ENCODE data around the gene PDK2.
A peak's percentile ranks its signal among the peaks of the same experiment; 100 is the strongest.

The PDK2 gene

DNA sequence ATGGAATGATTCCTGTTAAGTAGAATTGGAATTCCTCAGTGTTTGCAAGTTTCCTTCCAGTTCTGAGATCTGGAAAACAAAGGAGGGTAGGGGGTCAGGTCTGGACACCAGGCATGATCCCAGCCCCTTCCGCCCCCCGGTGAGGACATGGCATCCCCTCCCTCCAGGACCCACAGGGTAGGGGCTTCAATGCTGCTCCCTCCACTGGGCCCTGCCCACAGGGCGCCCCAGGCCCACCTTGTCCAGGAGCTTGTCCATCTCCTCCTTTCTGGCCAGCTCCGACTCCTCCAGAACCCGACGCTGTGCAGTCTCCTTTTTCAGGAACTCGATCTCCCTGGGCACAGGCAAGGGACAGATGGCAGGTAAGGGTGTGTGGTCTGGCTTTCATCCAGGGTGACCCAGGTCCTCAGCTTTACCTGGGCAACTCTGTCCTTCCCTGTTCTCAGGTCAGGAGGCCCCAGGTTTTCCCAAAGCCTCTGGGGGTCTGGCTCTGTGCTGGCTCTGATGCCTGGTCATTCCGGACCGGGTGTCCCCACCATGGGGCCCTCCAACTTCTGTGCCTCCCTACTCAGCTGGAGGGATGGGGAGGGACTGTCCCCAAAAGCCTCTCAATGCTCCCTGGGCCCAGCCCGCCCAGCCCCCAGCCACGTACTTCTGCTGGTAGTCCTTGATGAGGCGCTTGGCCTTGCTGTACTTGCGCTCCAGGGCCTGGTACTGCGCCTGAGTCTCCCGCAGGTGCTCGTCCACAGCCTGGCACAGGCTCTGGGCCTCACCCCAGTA lies 40.4 kb downstream of the PDK2 start:
- DNase-seq (ENCODE audit: low read depth, low spot score), result no peak

DNA sequence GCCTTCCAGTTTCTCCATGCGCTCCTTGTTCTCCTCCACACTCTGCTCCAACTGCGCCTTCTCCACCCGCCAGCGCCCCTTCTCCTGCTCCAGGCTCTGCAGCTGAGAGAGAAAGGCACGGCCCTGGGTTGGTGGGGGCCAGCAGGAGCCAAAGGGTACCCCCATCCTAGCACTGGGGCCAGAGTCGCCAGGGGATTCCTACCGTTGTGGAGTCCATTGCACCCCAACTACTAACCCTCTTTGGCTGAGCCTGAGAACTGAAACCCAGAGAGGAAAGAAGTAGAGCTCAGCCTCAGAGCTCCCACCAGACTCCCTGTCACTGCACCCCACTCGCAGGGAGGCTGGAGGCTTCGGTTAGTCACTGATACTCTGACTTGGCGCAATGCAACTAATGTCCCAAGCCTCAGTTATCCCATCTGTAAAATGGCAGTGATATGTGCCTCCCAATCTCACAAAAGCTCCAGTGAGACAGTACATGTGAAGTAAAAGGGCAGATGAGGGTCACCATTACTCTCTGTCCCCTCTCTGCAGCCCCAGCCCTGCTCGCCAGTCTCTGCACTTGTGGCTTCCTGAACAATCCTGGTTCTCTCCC lies 41.0 kb downstream of the PDK2 start:
- no peak for DNase-seq (ENCODE audit: low read depth, low spot score)

DNA sequence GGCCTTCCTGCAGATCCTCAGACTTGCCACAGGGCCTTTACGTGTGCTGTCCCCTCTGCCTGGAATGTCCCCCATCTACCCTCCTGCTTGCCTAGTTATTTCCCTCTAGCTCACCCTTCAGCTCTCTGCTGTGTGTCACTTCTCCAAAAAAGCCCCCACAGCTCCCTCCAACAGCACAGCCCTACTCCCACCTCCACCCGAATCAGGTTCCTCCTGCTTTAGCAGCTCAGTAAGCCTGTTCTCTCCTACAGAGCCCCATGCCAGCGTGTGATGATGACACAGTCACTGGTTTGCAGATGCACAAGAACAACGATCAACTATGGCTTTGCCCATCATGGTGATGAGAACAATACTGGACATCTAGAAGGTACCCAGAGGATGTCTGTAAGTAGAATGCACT lies 41.9 kb downstream of the PDK2 start:
- no peak for DNase-seq (ENCODE audit: low read depth, low spot score)

DNA sequence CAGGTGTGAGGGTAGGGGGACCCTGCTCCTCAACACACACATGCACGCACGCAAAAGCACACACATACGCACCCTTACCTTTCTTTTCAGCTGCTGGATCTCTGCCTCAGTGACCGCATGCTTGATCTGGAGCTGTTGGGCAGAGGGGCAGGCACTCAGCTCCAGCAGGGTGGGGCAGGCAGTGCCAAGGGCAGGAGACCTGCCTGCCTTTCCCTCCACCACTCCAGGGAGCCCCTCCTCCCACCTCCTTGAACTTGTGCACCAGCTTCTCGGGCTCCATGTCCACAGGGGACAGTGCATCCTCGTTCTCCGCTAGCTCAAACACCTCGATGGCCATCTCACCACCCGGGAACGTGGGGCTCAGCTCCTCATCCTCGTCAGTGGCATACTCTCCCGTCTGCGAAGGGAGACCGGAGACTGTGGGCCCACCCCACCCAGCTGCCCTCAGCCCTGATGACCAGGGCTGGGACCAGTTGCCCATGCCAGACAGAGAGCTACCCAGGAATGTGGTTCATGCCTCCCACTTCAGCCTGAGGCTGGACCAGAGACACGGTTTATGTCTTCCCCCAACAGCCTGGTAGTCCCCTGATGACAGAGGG lies 44.1 kb downstream of the PDK2 start:
- no peak for DNase-seq (ENCODE audit: low read depth, low spot score)

DNA sequence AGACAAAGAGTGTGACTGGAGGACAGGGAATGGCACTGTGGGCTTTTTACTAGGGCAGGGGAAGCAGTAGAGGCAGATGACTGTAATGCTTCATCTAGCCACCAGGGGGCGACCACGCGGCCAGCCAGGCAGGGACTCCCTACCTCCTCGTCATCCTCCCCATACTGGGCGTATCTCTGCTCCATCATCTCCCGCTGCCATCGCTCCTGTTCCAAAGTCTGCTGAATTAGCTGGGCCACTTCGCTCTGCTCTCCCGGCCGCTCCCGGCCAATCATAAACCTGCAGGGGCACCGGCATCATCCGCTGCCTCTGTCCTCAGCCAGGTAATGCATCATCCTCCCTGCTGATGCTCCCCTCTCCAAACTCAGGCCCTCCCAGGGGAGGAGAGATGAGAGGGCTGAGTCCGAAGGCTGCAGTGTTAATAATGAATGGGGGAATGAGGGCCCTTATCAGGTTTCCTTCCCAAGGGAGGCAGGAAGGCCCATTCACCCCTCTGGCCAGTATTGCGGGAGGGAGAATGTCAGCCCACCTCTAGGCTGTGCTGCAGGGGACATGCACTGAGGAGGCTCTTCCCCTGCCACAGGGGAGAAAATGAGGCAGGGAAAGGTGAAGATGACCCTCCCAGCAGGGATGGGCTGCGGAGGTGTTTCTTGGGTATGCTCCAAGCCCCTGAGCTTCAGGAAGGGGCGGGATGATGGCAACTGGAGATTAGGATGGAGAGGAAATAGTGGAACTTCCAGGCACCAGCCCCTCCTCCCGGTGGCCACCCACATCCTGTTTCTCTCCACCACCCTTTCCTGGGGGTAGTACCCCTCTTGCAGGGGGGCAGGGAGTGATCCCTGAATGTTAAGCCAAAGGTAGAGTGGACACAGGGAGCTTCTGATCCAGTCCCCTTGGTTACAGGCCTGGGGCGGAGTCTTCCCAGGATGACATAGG lies 45.1 kb downstream of the PDK2 start:
- DNase-seq (ENCODE audit: low read depth, low spot score), result peak; percentile 70

DNA sequence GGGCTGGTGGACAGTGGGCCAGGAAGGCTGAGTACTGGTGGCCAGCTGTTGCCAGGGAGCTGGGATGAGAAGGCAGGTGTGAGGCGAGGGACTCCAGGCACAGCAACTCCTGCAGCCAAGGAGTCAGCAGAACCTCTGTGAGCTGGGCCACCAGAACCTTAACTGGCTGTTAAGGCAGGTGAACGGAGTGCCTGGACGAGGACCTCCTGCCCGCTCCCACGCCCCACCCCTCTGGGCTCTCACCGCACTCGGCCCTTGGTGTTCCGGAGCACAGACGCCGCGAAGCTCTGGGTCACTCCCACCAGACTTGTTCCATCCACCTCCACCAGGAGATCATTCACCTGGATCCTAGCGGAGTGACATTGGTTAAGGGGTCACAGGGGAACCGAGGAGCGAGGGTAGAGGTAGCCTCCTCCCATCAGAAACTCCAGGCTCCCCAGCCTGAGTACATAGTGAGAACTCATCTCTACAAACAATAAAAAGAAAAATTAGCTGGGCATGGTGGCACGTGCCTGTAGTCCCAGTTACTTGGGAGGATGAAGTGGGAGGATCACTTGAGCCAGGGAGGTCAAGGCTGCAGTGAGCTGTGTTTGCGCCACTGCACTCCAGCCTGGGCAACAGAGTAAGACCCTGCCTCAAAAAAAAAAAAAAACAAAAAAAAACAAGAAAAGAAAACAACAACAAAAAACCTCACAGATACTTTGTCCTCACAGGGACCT lies 46.0 kb downstream of the PDK2 start:
- DNase-seq (ENCODE audit: low read depth, low spot score), result no peak

DNA sequence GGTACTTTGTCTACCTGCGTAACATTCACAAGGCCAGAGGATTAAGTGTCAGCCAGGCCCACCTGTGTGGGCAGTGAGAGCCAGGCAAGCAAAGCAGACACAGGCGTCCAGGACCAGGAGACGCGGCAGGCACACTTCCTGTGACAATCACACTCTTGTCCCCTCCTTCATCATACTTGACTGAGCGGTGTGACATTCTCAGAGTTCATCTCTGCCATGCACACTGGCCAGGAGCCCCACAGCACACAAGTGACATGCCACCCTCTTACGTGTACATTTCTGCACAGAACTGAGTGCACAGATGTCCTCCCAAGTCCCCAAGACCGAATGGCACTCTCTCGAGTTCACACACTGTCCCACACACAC lies 46.6 kb downstream of the PDK2 start:
- no peak for DNase-seq (ENCODE audit: low read depth, low spot score)

DNA sequence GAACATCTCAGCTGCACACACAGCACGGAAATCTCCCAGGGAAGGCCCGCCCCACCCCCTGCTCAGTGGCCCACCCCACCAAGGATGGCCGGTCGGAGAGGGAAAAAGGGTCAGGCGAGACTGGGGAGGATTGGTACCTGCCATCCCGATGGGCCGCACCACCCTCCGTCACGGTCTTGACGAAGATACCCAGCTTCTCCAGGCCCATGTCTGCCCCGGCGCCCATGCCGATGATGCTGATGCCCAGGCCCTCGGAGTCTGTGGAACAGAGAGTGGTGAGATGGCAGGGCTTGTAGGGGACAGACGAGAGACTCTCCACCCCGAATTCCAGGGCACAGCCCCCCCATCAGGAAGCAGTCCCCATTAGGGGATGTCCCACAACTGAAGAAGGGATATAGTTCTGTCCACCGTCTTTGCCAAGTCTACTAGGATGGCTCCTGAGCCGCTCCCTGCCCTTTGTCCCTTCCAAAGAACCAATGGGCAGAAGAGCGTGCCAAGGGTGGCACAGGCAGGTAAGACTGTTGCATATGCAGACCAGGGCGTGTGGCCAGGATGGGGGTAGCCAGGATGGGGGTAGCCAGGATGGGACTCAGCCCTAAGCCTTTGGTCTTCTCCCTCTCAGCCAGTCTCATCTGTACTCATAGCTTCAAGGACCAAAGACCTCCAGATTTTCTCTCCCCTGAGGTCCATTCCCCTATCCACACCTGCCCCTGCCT lies 48.5 kb downstream of the PDK2 start:
- DNase-seq (ENCODE audit: low read depth, low spot score), result no peak

DNA sequence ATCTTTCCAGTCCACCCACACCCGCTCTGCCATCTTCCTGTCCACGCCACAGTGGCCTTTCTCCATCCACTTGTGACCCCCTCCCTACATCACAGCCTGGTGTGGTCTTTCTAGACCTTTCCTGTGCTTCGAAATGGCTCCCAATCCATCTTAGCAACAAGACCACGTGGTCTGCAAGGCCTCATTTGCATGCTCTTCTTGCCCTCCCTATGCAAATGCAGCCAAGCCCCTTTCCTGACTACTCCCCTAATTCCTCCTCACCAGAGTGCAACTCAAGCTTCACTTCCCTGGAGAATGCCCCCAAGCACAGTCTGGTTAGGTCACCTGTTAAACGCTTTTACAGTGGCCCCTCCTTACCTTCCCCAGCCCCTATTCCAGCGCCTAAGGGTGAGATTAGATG lies 49.2 kb downstream of the PDK2 start:
- no peak for DNase-seq (ENCODE audit: low read depth, low spot score)

DNA sequence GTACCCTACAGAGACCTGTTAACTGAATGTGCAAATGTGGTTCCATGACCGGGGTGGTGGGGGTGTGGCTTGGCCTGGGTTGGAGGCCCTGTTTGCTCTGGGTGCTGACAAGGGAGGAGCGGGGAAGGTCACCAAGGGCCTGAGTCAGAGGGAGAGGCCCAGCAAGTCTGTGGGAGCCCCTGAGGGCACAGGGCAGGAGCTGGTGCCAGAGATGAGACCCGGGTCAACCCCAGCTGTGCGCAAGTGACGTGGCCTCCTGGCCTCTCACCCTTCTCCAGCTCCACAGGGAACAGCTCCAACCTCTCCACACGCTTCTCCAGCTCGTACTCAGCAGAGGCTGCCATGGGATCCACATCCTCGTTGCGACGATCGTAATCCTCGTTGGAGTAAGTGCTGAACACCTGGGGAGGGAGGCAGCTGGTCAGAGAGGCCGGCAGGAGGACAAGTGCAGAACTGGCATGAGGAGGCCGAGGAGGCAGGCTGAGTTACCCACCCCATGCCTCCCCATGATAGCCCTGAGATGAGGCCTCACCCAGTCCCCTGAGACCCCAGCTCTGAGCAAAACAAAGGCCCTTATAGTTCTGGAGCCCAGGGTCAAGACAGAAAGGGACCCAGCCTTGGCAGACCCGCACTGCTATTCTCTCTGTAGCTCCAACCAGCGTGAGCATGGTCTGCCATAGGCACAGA lies 49.8 kb downstream of the PDK2 start:
- DNase-seq (ENCODE audit: low read depth, low spot score), result no peak

DNA sequence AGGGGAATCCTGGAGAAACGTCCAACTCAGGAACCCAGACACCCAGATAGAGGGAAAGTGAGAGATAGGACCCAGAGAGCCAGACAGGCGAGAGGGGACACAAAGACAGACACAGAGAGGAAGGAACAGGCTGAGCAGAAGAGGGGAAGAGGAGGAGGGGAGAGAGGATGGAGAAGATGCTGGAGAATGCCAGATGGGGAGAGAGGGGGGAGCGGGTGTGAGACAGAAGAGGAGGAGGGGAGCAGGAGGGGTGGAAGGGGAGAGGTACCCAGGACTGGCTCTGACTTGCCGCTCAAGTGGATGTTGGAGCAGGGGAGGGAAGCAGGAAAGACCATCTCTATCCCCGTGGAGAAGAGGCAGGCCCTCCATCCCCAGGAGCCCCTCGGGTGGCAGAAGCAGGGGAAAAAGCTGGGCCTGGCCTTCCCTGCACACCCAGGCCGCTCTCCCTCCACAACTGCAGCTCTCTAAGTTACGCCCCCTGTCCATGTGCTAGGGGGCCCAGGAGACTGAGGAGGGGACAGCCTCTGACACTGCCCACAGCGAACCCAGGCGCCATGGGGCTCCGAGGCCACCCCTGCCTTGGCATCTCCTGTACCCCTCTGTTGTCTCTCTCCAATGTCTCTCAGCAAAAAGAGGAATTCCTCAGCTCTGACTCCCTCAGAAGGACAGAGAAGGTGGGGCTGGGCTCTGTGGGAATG lies 50.5 kb downstream of the PDK2 start:
- DNase-seq (ENCODE audit: low read depth, low spot score), result no peak

DNA sequence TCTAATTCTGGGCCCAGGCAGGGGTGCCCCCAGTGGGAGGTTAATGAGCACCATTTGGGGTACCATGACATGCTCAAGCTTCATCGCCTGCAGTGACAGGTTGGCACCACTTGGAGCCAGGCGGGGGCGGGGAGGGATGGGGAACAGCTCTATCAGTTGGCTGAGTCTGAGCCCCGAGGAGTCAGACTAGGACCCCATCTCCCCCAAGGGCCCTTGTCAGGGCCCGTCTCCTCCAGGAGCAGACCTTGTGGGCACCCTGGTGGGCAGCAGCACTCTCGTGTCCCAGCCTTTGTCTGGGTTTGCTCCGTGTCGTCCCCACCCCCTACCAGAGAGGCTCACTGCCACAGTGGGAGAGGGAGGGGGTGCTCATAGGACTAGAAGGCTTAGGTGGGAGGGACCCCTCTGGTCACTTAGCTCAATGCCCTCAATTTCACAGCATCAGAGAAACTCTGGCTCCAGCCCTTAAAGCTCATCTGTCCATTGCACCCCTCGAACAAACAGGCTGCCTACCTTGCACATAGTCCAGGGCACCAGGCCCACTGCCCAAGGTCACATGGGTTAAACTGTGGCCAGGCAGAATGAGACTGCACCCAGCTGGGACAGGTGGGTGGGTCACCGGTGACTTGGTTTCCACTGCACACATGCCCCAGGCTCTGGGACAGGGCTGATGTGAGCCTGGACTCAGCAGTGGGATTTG lies 51.2 kb downstream of the PDK2 start:
- no peak for DNase-seq (ENCODE audit: low read depth, low spot score)

DNA sequence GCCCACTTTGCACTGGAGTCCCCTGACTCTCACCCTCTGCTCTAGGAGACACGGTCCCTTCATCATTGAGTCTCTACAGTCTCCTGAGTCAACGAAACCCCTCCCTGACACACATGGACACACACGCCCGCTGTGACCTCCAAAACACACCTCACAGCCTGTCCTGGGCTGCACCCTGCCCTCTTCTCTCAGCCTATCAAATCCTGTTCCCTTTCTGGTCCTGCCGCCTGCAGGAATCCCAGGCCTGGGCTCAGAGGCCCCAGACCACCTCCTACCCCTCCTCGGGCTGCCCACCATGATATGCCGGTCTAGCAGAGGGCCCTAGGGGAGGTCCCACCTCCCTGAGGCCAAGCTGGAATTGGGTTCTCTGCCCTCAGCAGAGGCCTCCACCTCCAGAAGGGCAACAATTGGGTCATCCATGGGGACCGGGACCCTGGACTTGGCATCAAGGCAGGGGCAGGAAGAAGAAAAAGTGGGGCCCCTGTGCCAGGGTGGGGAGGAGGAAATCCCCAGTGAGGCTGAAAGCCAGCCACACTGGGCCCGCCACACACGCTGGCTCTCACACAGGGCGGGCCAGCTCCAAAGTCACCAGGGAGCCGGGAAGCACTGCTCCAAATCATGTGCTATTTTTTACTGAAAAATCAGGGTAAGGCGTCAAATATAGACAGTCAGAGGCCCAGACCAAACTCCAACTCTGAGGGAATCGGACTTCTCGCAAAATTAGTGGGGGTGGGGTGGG lies 51.9 kb downstream of the PDK2 start:
- DNase-seq (ENCODE audit: low read depth, low spot score), result no peak

DNA sequence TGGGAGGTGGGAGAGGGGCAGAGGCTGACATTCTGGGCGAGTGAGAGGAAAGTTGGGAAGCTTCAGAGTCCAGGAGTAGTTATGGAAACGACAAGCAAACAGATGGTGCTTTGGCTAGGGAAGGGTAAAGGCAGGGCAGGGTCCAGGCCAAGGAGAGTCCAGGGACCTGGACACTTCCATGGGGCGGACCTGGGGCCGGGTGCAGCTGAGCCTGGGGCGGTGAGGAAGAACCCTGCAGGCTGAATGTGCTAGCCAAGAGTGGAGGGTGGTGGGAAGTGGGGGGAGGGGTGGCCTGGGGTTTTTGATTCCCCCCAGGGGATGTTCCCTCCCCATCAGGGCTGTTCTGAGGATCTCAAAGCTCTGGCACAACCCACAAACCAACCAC lies 52.7 kb downstream of the PDK2 start:
- DNase-seq (ENCODE audit: low read depth, low spot score), result no peak

DNA sequence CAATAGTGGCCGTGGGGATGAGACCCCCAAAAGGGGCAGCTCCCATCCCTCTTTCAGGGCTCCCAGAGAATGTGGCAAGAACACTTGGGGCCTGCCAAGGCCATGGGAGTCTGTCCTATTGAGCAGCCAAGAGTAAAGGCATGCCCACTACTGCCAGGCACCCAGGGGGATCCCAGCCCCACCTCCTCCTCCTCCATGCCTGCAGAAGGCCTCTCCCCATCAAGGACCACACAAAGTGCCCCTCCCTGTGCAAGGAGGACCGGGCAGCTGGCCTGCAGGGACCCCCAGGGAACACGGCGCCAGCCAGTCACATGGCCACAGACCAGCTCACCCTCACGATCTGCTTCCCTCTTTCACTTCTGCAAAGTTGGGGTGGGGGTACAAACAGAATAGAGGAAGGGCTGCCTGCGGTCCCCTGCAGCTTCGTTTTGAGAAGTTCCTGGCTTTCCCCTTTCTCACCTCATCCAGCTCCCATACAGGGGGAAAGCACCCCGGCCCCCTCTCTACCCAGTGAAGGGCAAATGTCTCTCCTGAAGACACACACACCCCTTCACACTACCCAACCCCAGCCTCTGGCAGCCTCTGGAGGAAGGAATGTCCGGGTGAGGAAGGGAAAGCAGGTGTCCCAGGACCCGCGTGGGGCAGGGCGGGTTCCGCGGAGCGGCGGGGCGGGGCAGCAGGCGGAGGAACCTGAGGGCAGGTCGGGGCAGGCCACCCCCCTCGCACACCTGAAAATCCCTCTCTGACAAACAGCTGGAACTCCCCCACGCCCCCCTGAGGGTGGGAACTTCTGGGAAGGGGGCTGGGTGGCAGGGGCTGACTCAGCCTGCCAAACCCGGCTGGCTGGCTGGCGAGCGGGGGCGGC lies 53.3 kb downstream of the PDK2 start:
- DNase-seq (ENCODE audit: low read depth, low spot score), result no peak

DNA sequence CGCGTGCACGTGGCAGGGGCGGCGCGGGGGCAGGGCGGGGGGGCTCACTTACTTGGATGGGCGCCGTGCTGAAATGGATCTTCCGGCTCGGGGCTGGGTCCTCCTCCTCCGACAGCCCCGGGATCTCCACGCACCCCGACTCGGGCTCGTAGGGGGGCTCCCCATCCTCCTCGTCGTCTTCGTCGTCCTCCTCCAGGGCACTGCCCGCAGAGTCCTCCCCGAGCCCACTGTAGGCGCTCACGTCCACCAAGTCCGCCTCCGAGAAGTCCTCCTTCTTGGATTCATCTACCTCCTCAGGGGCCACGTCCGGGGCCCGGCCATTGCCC lies 53.9 kb downstream of the PDK2 start:
- no peak for DNase-seq (ENCODE audit: low read depth, low spot score)
